Gastrocnemius medialis (tissue), 4 donors: ENCODE data around the gene IFRD2. TPM values are rescaled to one million over a fixed set of nuclear protein-coding genes. Genes with fewer than 3 reads are reported as not detected.
A peak's percentile ranks its signal among the peaks of the same experiment; 100 is the strongest.

Source experiments
- ATAC-seq, 2 donors: fragments of 150-250 bp; one replicate each; pipeline ENCODE4 v1.9.1; 2016
- DNase-seq, 2 donors: peaks; one replicate each; pipeline ENCODE4 v3.0.0-alpha.2; 2019
- H3K27ac ChIP-seq, 4 donors: fragments of 200-600 bp; sonication (generic); 1 replicate in 1 of 4; 2 replicates in 3 of 4; pipeline ENCODE4 v1.5.1; 2016 to 2018; ENCODE audit warnings: mild to moderate bottlenecking in 2 of 4, moderate library complexity in 1 of 4
- H3K27me3 ChIP-seq, 3 donors: fragments of 200-600 bp; sonication (generic) in 2 of 3; 1 replicate in 1 of 3; 2 replicates in 2 of 3; pipeline versions ENCODE4 v1.5.1 to v1.6.0; 2016 to 2019; ENCODE audit warnings: mild to moderate bottlenecking in 1 of 3, moderate library complexity in 1 of 3
- H3K36me3 ChIP-seq, 2 donors: fragments of 200-600 bp; sonication (generic) in 1 of 2; one replicate each; pipeline ENCODE4 v1.5.1; 2017 to 2018
- H3K4me1 ChIP-seq, 2 donors: fragments of 200-600 bp; sonication (generic) in 1 of 2; one replicate each; pipeline ENCODE4 v1.5.1; 2016 to 2017; ENCODE audit warnings: mild to moderate bottlenecking in 2 of 2
- H3K4me3 ChIP-seq, 4 donors: fragments of 200-600 bp; sonication (generic) in 3 of 4; 1 replicate in 1 of 4; 2 replicates in 3 of 4; pipeline ENCODE4 v1.5.1; 2016 to 2019; ENCODE audit warnings: mild to moderate bottlenecking in 2 of 4
- H3K9me3 ChIP-seq, 3 donors: fragments of 200-600 bp; sonication (generic) in 2 of 3; 1 replicate in 1 of 3; 2 replicates in 2 of 3; pipeline ENCODE4 v1.5.1; 2016 to 2019
- CTCF ChIP-seq, 5 experiments: fragments of 450-650 bp in 3 of 5; fragments of 200-600 bp in 2 of 5; sonication (generic) in 2 of 5; IDR thresholded peaks in 4 of 5; conservative IDR thresholded peaks in 1 of 5; 1 replicate in 4 of 5; 2 replicates in 1 of 5; pipeline ENCODE4 v1.5.1; 2016 to 2019; ENCODE audit warnings: antibody characterized with exemption in 5 of 5, mild to moderate bottlenecking in 3 of 5, moderate library complexity in 3 of 5
- POLR2A ChIP-seq, 2 donors: fragments of 450-650 bp; IDR thresholded peaks; one replicate each; pipeline ENCODE4 v1.6.1; 2017; ENCODE audit warnings: antibody characterized with exemption in 2 of 2, mild to moderate bottlenecking in 2 of 2, moderate library complexity in 2 of 2
- in situ Hi-C, 4 donors: fragments of 200-750 bp; cut with MboI; loops; one replicate each; pipeline versions ENCODE4 v1.15.0 to v1.8.0; 2017; ENCODE audit warnings: low sequenced_read_pairs in 4 of 4
- intact Hi-C: fragments of 100-400 bp; cut with DNase I; formaldehyde crosslinking; loops from one replicate; pipeline ENCODE4 v1.15.1; 2023; ENCODE audit warnings: low total_unique reads
- total RNA-seq, 4 donors: library from RNA; depleted of rRNA; stranded (reverse); fragments of >200 nt; gene quantifications; one replicate each; pipeline versions ENCODE4 v1.1.0 to v1.2.3, GENCODE V29; 2016

IFRD2 gene, protein sequence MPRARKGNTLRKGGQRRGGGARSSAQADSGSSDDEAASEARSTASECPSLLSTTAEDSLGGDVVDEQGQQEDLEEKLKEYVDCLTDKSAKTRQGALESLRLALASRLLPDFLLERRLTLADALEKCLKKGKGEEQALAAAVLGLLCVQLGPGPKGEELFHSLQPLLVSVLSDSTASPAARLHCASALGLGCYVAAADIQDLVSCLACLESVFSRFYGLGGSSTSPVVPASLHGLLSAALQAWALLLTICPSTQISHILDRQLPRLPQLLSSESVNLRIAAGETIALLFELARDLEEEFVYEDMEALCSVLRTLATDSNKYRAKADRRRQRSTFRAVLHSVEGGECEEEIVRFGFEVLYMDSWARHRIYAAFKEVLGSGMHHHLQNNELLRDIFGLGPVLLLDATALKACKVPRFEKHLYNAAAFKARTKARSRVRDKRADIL
- 100 to 1,000 TPM; 111 to 145 (median 127) TPM for total RNA-seq

GRCh38 chr3:50292159-50293078, at the start of gene IFRD2:
Gene IFRD2, minus strand, starts transcription at chr3:50292429. Its CDS starts 155 bp downstream, at chr3:50292274.
- Histone ChIP-seq H3K4me1 (peaks cover 20 to 23% of the 10 kb centered on the region in 2 donors), H3K4me3 (peak within 1 kb of the TSS; percentile 81 to 96 (median 94)), H3K27me3 (no peaks in the 10 kb centered on the region), H3K27ac (peak within 1 kb of the TSS; percentile 97 to 99 (median 98)), H3K36me3 (peaks cover 0 to 38% of the 10 kb centered on the region in 2 donors), H3K9me3 (no peaks in the 10 kb centered on the region)
- DNase-seq (peak; percentile 97 to 98), ATAC-seq (peak; percentile 87)
- in situ Hi-C loops, result loop anchor here in 1 of 4 donors (25.0 kb wide), 1 partner anchor 355 kb away; the partner anchor contains the start of genes MON1A and RBM6
- TF ChIP-seq CTCF (IDR thresholded peaks at IDR 0.05 in 4 of 5, conservative IDR thresholded peaks at IDR 0.05 in 1 of 5) (no peak), POLR2A (IDR thresholded peaks at IDR 0.05) (peak; percentile 82 to 87)
- intact Hi-C loops, result no loop called here

DNA sequence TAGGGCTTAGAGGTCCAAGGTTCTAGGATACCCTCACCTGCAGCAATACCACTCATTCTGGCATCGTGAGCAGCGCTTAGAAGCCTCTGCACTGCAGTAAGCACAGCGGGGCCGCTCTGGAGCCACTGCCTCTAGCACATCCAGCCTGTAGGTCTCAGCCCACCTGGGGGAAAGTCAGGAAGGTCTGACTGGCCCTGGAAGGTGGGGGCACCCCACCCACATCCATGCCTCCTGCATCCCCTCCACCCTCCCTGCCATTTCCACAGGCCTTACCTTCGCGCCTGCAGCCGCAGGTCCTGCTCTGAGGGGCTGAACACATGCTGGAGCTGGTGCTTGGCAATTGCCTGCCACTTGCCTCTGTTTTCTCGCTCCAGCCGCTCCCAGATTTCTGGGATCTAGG, 49.3 kb upstream of the IFRD2 start:
- Histone ChIP-seq H3K27ac (peak overlapping the region; percentile 89 to 98 (median 97)), H3K36me3 (no peaks in the 10 kb centered on the region), H3K4me3 (peak overlapping the region in 1 of 4 donors; percentile 49), H3K4me1 (peaks cover 6 to 39% of the 10 kb centered on the region in 2 donors), H3K27me3 (no peaks in the 10 kb centered on the region), H3K9me3 (no peaks in the 10 kb centered on the region)
- no peak for TF ChIP-seq POLR2A (IDR thresholded peaks at IDR 0.05)
- no peak for TF ChIP-seq CTCF (IDR thresholded peaks at IDR 0.05 in 4 of 5, conservative IDR thresholded peaks at IDR 0.05 in 1 of 5)
- no peak for DNase-seq
- in situ Hi-C loops (loop anchor here in 1 of 4 donors (10.0 kb wide), 1 partner anchor 203 kb away; no protein-coding TSS in a partner anchor), intact Hi-C loops (no loop called here)
- ATAC-seq, result no peak

DNA sequence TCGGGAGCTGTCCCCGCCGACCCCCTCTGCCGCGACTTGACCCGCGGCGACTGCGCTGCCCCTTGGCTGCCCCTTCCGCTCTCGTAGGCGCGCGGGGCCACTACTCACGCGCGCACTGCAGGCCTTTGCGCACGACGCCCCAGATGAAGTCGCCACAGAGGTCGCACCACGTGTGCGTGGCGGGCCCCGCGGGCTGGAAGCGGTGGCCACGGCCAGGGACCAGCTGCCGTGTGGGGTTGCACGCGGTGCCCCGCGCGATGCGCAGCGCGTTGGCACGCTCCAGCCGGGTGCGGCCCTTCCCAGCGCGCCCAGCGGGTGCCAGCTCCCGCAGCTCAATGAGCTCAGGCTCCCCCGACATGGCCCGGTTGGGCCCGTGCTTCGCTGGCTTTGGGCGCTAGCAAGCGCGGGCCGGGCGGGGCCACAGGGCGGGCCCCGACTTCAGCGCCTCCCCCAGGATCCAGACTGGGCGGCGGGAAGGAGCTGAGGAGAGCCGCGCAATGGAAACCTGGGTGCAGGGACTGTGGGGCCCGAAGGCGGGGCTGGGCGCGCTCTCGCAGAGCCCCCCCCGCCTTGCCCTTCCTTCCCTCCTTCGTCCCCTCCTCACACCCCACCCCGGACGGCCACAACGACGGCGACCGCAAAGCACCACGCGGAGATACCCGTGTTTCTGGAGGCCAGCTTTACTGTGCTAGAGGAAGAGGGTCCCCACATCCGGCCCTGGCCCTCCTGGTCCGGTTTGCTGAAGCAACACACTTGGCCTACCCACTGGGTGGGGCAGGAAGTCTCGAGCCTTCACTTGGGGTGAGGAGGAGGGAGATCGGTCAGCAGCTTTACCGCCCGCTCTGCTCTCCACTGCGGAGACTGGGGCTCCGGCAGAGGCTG, 48.5 kb upstream of the IFRD2 start, which contains the start of gene RASSF1:
Gene RASSF1 (minus strand): TSS at position 389 of the 882 bp plus-strand sequence. CDS start 31 bp downstream, at position 358.
- H3K4me3 ChIP-seq, result peak within 1 kb of the TSS; percentile 38 to 58 (median 52)
- TF ChIP-seq POLR2A (IDR thresholded peaks at IDR 0.05) (peak; percentile 61 to 74), CTCF (IDR thresholded peaks at IDR 0.05 in 4 of 5, conservative IDR thresholded peaks at IDR 0.05 in 1 of 5) (no peak)
- H3K36me3 ChIP-seq, result no peaks in the 10 kb centered on the region
- in situ Hi-C loops, result loop anchor here in 1 of 4 donors (10.0 kb wide), 1 partner anchor 204 kb away; no protein-coding TSS in a partner anchor
- DNase-seq (peak; percentile 38 to 55), ATAC-seq (no peak)
- peaks cover 14 to 43% of the 10 kb centered on the region in 2 donors for H3K4me1 ChIP-seq
- H3K27ac ChIP-seq, result peak within 1 kb of the TSS; percentile 89 to 98 (median 97)
- intact Hi-C loops, result no loop called here
- H3K9me3 ChIP-seq, result no peaks in the 10 kb centered on the region
- no peaks in the 10 kb centered on the region for H3K27me3 ChIP-seq

DNA sequence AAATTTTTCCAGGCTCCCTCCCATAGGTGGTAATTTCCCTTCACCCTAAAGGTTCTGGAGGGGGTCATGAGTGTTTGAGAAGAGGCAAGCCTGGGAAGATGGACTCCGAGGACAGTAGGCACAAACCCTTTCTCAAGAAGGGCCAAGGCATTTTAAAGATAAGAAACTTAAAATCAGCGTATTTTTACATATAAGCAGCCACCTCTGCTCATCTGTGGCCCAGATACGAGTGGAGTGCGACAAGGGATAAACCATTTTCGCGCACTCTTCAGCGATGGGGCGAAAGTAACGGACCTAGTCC, 47.9 kb upstream of the IFRD2 start:
- intact Hi-C loops, result no loop called here
- H3K4me1 ChIP-seq, result peaks cover 20 to 44% of the 10 kb centered on the region in 2 donors
- H3K4me3 ChIP-seq, result peak overlapping the region; percentile 38 to 58 (median 52)
- H3K27ac ChIP-seq, result peak overlapping the region; percentile 89 to 98 (median 97)
- no peaks in the 10 kb centered on the region for H3K27me3 ChIP-seq
- ATAC-seq (no peak), DNase-seq (no peak)
- in situ Hi-C loops, result loop anchor here in 1 of 4 donors (10.0 kb wide), 1 partner anchor 205 kb away; no protein-coding TSS in a partner anchor
- no peaks in the 10 kb centered on the region for H3K36me3 ChIP-seq
- TF ChIP-seq CTCF (IDR thresholded peaks at IDR 0.05 in 4 of 5, conservative IDR thresholded peaks at IDR 0.05 in 1 of 5) (no peak), POLR2A (IDR thresholded peaks at IDR 0.05) (no peak)
- no peaks in the 10 kb centered on the region for H3K9me3 ChIP-seq
